HL-60 (cell line): ENCODE data around the gene DCPS.

Experiments used
- GABPA ChIP-seq: IDR thresholded peaks from 2 replicates; pipeline ENCODE4 v1.6.1; 2012; ENCODE audit warnings: low read depth
- SPI1 ChIP-seq: IDR thresholded peaks from 2 replicates; pipeline ENCODE4 v1.6.1; 2012; ENCODE audit warnings: low read depth, mild to moderate bottlenecking, borderline replicate concordance
- TF ChIP-seq, protein P1 (sequence below): IDR thresholded peaks from 2 replicates; pipeline ENCODE4 v1.6.1; 2012; ENCODE audit warnings: low read depth; ENCODE audit not compliant: insufficient replicate concordance
- TF ChIP-seq, protein P2 (sequence below): IDR thresholded peaks from one replicate; pipeline ENCODE4 v1.5.1; 2011; ENCODE audit warnings: low read length, control low read depth, inconsistent platforms; ENCODE audit not compliant: insufficient read depth

- TF ChIP-seq, protein P1, sequence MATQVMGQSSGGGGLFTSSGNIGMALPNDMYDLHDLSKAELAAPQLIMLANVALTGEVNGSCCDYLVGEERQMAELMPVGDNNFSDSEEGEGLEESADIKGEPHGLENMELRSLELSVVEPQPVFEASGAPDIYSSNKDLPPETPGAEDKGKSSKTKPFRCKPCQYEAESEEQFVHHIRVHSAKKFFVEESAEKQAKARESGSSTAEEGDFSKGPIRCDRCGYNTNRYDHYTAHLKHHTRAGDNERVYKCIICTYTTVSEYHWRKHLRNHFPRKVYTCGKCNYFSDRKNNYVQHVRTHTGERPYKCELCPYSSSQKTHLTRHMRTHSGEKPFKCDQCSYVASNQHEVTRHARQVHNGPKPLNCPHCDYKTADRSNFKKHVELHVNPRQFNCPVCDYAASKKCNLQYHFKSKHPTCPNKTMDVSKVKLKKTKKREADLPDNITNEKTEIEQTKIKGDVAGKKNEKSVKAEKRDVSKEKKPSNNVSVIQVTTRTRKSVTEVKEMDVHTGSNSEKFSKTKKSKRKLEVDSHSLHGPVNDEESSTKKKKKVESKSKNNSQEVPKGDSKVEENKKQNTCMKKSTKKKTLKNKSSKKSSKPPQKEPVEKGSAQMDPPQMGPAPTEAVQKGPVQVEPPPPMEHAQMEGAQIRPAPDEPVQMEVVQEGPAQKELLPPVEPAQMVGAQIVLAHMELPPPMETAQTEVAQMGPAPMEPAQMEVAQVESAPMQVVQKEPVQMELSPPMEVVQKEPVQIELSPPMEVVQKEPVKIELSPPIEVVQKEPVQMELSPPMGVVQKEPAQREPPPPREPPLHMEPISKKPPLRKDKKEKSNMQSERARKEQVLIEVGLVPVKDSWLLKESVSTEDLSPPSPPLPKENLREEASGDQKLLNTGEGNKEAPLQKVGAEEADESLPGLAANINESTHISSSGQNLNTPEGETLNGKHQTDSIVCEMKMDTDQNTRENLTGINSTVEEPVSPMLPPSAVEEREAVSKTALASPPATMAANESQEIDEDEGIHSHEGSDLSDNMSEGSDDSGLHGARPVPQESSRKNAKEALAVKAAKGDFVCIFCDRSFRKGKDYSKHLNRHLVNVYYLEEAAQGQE, result no peak
- TF ChIP-seq, protein P2, sequence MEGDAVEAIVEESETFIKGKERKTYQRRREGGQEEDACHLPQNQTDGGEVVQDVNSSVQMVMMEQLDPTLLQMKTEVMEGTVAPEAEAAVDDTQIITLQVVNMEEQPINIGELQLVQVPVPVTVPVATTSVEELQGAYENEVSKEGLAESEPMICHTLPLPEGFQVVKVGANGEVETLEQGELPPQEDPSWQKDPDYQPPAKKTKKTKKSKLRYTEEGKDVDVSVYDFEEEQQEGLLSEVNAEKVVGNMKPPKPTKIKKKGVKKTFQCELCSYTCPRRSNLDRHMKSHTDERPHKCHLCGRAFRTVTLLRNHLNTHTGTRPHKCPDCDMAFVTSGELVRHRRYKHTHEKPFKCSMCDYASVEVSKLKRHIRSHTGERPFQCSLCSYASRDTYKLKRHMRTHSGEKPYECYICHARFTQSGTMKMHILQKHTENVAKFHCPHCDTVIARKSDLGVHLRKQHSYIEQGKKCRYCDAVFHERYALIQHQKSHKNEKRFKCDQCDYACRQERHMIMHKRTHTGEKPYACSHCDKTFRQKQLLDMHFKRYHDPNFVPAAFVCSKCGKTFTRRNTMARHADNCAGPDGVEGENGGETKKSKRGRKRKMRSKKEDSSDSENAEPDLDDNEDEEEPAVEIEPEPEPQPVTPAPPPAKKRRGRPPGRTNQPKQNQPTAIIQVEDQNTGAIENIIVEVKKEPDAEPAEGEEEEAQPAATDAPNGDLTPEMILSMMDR, result no peak
- no peak for TF ChIP-seq SPI1
- TF ChIP-seq GABPA, result no peak
Measured at GRCh38 chr11:126290887-126291286, 13.0 kb upstream of the DCPS start.
